GM23338 (cell line): Measurements from ENCODE around the gene ILK.

Source experiments
- CREB1 ChIP-seq: fragments of 250-450 bp; sonication (Bioruptor Pico); IDR thresholded peaks from 2 replicates; pipeline ENCODE4 v1.5.0; 2020; ENCODE audit warnings: low read depth, mild to moderate bottlenecking, moderate library complexity
- EZH2 ChIP-seq: fragments of 200-600 bp; sonication (generic); IDR thresholded peaks from one replicate; pipeline ENCODE4 v1.8.0; 2017; ENCODE audit warnings: antibody characterized with exemption, mild to moderate bottlenecking, low read depth; ENCODE audit not compliant: unreplicated experiment
- EZH2phosphoT487 ChIP-seq: fragments of 200-600 bp; sonication (generic); IDR thresholded peaks from one replicate; pipeline ENCODE4 v1.8.1; 2018; ENCODE audit warnings: antibody characterized with exemption; ENCODE audit not compliant: unreplicated experiment
- POLR2AphosphoS5 ChIP-seq: IDR thresholded peaks from 2 replicates; pipeline ENCODE4 v1.6.1; 2016; ENCODE audit warnings: antibody characterized with exemption, low read depth
- ZNF114 ChIP-seq: fragments of 250-450 bp; sonication (Bioruptor Pico); IDR thresholded peaks from 2 replicates; pipeline ENCODE4 v1.5.0; 2020; ENCODE audit warnings: mild to moderate bottlenecking, moderate library complexity
- ZNF331 ChIP-seq: fragments of 250-450 bp; sonication (Bioruptor Pico); IDR thresholded peaks from 2 replicates; pipeline ENCODE4 v1.5.0; 2020; ENCODE audit warnings: low read depth, mild to moderate bottlenecking, moderate library complexity
- TF ChIP-seq, protein P1 (sequence below): IDR thresholded peaks from one replicate; pipeline ENCODE4 v1.6.1; 2018; ENCODE audit warnings: antibody characterized with exemption; ENCODE audit not compliant: unreplicated experiment
- TF ChIP-seq, protein P2 (sequence below), 2 experiments: fragments of 200-600 bp in 1 of 2; sonication (generic) in 1 of 2; conservative IDR thresholded peaks; 2 replicates each; pipeline versions ENCODE4 v1.5.1 to v1.6.1; 2016 to 2017; ENCODE audit warnings: antibody characterized with exemption in 2 of 2, low read depth in 2 of 2, mild to moderate bottlenecking in 2 of 2, moderate library complexity in 1 of 2

DNA sequence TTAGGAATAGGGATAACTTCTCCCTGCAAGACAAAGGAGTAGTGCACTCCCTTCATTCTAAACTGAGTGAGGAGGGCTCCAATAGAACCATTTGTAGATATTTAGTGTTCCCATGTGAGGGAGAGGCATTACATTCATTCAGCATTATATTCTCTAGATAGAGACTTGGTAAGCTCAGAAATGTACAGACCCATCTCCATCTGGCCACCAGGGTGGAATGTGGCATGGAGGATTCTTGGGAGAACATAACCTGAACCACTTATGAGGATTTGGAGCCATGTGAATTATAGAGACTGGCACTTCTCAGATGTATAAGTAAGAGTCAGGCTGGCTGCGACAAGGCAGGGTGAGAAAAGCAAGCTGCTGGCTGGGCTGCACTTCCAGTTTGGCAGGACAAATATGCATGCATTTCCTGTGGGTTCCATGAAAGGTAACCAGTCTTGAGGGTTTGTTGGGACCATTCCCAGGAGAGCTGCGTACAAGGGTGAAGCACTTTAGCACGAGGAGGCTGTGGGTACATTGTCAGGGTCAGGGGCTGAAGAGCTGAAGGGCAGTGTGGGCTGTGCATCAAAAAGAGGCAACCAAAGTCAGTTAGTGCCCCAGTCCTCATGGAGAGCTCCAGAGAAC, 9.3 kb upstream of the ILK start:
- TF ChIP-seq EZH2: no peak
- TF ChIP-seq, protein P1, sequence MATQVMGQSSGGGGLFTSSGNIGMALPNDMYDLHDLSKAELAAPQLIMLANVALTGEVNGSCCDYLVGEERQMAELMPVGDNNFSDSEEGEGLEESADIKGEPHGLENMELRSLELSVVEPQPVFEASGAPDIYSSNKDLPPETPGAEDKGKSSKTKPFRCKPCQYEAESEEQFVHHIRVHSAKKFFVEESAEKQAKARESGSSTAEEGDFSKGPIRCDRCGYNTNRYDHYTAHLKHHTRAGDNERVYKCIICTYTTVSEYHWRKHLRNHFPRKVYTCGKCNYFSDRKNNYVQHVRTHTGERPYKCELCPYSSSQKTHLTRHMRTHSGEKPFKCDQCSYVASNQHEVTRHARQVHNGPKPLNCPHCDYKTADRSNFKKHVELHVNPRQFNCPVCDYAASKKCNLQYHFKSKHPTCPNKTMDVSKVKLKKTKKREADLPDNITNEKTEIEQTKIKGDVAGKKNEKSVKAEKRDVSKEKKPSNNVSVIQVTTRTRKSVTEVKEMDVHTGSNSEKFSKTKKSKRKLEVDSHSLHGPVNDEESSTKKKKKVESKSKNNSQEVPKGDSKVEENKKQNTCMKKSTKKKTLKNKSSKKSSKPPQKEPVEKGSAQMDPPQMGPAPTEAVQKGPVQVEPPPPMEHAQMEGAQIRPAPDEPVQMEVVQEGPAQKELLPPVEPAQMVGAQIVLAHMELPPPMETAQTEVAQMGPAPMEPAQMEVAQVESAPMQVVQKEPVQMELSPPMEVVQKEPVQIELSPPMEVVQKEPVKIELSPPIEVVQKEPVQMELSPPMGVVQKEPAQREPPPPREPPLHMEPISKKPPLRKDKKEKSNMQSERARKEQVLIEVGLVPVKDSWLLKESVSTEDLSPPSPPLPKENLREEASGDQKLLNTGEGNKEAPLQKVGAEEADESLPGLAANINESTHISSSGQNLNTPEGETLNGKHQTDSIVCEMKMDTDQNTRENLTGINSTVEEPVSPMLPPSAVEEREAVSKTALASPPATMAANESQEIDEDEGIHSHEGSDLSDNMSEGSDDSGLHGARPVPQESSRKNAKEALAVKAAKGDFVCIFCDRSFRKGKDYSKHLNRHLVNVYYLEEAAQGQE: no peak
- TF ChIP-seq, protein P2, sequence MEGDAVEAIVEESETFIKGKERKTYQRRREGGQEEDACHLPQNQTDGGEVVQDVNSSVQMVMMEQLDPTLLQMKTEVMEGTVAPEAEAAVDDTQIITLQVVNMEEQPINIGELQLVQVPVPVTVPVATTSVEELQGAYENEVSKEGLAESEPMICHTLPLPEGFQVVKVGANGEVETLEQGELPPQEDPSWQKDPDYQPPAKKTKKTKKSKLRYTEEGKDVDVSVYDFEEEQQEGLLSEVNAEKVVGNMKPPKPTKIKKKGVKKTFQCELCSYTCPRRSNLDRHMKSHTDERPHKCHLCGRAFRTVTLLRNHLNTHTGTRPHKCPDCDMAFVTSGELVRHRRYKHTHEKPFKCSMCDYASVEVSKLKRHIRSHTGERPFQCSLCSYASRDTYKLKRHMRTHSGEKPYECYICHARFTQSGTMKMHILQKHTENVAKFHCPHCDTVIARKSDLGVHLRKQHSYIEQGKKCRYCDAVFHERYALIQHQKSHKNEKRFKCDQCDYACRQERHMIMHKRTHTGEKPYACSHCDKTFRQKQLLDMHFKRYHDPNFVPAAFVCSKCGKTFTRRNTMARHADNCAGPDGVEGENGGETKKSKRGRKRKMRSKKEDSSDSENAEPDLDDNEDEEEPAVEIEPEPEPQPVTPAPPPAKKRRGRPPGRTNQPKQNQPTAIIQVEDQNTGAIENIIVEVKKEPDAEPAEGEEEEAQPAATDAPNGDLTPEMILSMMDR (conservative IDR thresholded peaks at IDR 0.05; ENCODE audit: low read depth in 2 of 2): peak in 1 of 2 experiments; percentile 16; a peak in 1 of 4 replicates
- no peak for TF ChIP-seq CREB1
- no peak for TF ChIP-seq EZH2phosphoT487
- TF ChIP-seq POLR2AphosphoS5: no peak
- no peak for TF ChIP-seq ZNF114 (CRISPR knock-in tag)
- TF ChIP-seq ZNF331: no peak
